CD4-positive, alpha-beta T cell treated with Interleukin-17A for 4 hours (primary cell): ENCODE data around the gene BRWD1.
"Not testable (repeated sequence)": the region's sequence is repeated elsewhere in the genome, so short reads cannot be mapped to it uniquely, and the experiment has no call there.

ENCODE experiments used
- DNase-seq: peaks from one replicate; pipeline ENCODE4 v3.0.0-alpha.2; 2020; ENCODE audit warnings: mixed read lengths

The BRWD1 gene

DNA sequence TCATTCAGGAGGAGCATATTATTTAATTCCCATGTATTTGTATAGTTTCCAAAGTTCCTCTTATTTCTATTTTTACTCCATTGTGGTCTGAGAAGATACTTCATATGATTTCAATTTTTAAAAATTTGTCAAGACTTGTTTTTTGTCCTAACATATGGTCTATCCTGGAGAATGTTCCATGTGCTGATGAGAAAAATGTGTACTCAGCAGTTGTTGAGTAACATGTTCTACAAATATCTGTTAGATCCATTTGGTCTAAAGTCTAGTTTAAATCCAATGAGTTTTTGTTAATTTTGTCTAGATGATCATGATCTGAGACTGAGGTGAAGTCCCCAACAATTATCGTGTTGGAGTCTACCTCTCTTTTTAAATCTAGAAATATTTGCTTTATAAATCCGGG lies 144.6 kb downstream of the BRWD1 start:
- DNase-seq = no peak

DNA sequence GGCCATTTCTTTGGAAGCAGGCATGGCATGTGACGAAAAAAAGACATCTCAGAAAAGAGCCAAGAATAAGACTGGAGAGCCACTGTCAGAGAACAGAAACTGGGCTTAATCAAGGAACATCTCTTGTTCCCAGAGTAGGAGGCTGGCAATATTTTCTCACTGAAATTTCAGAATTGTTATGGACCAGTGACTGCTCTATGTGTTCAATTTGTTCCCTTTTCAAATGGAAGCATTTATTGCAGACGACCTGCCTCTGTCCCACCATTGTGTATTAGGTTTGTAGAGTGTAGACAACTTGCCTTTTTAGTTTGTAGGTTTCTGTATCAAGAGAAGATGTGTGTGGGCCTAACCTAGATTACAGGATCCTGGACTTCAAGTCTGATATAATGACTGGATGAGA lies 148.9 kb downstream of the BRWD1 start:
- no peak for DNase-seq

DNA sequence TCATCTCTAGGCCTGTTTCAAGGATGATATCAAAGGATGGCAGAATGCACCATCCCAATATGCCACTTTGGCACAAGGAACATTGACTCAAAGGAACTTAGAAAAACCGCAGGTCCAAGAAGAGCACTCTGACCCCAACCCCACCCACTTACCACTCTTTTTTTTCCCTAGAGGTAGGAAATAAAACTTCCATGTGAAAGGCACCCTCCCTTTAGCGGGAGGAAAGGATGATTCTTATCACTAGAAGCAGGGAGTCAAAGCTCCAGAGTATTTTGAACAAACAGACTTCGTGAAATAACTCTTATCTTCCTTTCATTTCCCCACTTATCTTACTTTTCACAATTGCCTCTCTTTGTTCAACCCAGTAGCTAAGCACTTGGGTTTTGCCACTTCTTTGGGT lies 152.4 kb downstream of the BRWD1 start:
- DNase-seq = no peak

DNA sequence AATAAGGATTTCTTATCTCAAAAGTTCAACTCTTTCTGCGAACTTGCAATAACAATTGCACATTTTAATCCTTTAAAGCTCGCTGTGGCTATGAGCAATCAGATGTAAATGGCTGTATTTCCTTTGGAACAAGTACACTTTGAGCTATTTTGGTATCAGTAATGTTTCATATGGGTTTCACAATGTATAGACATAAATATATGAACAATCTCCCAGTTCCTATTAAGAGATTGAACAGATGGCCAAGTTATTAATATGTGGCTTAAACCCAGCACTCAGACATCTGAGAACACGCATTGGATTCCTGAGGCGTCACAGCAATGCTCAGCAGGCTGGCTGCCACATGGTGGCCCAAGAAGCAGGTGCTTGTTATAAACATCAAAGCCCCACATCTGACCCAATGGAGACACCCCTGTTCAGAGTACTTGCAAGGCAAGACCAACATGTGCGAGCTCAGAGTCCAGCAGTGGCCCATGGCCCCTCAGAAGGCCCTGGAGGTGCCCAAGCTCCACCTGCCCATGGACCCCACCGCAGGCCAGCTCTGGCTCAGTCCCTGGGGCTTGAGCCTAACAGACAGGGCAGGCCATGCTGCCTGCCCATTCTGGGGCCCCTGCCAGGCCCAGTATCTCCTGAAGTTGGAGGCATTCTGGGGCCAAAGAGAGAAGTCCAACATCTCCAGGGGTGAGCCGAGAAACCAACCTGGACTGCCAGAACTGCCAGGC lies 153.9 kb downstream of the BRWD1 start:
- no peak for DNase-seq

DNA sequence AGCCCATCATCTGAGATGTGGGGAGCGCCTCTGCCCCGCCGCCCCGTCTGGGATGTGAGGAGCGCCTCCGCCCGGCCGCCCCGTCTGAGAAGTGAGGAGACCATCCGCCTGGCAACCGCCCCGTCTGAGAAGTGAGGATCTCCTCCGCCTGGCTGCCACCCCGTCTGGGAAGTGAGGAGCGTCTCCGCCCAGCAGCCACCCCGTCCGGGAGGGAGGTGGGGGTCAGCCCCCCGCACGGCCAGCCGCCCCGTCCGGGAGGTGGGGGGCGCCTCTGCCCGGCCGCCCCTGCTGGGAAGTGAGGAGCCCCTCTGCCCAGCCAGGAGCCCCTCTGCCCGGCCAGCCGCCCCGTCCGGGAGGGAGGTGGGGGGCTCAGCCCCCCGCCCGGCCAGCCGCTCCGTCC lies 156.2 kb downstream of the BRWD1 start:
- DNase-seq = not testable (repeated sequence)

DNA sequence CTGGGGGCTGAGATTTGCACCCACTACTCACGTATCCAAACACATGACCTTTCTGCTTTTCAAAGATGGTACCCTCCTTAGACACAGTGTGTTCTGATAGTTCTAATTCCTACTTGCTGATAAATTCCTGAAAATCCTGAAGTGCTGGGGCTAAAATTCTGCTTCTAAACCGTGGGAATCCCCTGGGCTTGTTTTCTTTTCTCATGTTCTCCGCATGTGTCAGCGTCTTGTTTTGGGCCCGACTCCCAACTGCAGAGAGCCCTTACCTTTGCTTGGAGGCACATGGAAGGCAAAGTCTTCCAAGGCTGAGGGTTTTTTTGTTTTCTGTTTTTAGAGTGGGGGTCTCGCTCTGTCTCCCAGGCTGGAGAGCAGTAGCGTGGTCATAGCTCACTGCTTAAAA lies 157.4 kb downstream of the BRWD1 start:
- no peak for DNase-seq

DNA sequence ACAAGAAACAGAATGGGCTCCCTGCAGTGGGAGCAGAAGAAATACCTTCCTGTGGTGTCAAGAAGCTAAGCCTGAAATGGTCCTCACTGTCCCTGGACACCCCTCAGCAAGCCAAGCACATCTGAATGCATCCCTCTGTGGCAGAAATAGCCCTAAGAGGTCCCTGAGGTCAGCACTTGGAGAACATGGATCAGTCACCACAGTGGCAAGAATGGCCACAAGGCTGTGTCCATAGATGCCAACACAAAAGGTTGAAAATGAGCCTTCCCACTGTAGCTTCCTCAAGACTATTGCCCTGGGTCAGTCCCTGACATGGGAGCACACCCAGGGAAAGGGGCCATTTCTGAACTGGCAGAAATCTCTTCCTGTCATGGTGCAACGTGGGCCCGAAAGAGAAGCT lies 157.9 kb downstream of the BRWD1 start:
- no peak for DNase-seq

DNA sequence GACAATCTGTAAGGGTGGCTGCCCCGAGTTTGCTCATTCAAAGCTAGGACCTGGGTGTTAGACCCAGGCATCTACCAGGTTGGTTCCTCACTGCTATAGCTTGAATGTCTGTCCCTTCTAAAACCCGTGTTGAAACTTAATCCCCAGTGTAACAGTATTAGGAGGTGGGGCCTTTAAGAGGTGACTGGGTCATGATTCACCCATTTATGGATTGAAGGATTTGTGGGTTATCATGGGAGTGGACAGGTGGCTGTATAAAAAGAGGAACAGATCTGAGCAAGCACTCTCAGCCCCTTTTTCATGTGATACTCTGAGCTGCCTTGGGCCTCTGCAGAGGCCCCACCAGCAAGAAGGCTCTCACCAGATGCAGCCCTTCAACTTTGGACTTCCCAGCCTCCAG lies 159.6 kb downstream of the BRWD1 start:
- no peak for DNase-seq

DNA sequence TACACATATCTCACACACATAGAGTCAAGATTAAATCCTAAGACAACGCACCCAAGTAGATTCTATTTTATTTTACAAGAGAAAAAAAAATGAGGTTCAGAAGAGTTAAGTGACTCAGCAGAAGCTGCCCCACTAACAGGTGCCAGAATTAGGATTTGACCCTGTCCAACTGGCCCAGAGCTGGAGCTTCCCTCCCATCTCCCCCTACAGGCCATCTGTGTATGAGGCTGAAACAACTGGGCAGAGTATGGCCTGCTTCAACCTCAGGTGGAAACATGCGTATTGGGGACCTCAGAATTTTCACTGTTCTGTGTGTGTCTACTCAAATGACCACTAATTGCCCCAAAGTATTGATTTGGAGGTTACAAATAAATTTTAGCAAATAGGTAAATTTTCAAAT lies 160.1 kb downstream of the BRWD1 start:
- no peak for DNase-seq

DNA sequence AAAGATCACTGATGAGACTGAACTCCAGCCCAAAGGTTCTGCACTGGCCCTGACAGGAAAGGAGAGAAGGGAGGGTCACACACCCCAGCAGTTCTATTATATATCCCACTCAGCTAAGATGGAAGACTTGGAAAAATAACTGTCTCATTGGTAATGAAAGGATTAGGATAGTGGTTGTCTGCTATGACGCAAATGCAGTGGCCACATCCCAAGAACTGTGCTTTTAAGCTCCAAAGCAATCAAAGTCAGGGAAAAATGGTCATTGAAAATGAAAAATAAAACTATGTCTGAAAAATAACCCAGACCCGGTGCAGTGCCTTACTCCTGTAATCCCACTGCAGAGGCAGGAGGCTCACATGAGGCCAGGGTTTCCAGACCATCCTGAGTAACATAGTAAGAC lies 161.2 kb downstream of the BRWD1 start:
- DNase-seq = no peak

DNA sequence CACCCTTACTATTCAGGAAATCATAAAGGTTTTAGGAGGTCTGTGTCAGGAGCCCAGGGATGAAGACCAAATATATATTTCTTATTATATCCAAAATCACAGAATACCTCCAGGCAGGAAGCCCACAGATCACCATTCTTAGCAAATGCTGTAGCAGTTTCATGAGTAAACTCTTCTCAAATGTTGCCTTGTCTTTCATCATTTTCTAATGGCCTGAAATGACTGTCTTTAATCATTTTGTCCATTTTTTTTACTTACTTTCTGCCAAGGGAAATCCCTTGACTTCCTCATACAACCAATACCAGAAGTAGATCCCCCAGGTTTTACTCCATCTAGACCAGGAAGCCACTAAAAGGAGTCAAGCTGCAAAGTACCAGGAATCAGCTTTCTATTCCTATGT lies 162.6 kb downstream of the BRWD1 start:
- no peak for DNase-seq

DNA sequence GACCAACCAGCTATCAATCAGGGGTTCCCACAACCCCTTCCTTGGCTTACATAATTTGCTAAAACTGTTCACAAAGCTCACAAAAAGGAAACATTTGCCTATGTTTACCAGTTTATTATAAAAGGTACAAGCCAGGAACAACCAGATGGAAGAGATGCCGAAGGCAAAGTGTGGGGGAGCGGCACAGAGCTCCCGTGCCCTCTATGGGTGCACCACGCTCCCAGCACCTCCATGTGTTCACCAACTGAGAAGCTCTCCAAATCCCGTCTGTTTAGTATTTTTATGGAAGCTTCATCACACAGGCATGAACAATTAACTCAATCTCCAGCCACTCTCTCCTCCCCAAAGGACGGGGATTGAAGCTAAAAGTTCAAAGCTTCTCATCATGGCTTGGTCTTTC lies 163.1 kb downstream of the BRWD1 start:
- DNase-seq = no peak

DNA sequence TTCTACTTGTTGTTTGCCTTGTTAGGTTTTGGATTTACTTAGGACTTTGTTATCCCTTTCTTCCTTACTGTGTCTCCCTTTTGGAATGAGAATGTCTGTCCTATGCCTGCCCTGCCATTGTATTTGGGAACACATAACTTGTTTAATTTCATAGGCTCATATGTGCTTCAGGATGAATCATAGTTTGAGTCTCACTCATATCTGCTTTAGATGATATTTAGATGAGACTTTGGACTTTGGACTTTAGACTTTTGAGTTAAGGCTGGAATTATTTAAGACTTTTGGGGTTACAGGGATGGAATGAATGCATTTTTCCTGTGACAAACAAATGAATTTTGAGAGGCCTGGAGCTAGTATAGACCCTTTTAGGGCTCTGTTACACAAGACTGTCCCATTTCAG lies 163.6 kb downstream of the BRWD1 start:
- no peak for DNase-seq

DNA sequence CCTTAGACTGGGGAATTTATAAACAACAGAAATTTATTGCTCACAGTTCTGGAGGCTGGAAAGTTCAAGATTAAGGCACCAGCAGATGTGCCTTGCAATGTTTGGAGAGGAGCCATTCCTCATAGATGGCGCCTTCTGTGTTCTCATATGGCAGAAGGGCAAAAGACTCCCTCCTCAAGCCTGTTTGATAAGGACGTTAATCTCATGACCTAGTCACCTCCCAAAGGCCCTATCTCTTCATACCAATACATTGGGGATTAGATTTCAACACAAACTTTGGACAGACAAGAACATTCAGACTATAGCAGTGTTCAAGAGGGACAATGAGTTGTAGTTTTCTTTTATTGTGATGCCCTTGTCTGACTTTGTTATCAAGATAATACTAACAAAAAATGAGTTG lies 164.5 kb downstream of the BRWD1 start:
- DNase-seq = no peak

DNA sequence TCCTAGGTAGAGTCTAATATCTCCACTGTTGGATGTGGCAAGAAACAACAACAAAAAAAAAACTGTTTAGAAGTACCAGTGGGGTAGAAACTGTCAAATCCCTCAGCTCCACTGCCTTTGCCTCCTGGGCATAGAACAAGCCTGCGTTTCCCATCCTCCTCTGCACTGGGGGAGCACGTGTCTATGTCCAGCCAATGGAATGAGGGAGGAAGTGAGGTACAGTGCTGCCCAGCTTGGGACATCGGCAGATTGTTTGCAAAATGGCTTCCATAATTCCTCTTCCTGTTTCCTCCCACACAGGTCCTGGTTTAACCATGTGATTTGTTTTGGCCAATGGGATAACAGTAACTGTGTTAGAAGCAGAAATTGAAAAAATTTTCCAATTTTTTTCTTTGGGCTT lies 169.2 kb downstream of the BRWD1 start:
- DNase-seq = no peak

DNA sequence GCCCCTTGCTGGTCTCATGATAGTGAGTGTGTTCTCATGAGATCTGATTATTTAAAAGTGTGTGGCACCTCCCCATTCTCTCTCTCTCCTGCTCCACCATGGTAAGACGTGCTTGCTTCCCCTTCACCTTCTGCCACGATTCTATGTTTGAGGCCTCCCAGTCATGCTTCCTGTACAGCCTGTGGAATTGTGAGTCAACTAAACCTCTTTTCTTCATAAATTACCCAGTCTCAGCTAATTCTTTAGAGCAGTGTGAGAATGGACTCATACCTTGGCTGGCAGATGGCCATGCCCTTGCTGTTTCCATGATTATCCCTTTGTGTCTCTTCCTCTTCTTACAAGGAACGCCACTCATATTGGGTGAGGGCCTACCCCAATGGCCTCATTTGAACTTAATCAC lies 170.5 kb downstream of the BRWD1 start:
- DNase-seq = no peak

DNA sequence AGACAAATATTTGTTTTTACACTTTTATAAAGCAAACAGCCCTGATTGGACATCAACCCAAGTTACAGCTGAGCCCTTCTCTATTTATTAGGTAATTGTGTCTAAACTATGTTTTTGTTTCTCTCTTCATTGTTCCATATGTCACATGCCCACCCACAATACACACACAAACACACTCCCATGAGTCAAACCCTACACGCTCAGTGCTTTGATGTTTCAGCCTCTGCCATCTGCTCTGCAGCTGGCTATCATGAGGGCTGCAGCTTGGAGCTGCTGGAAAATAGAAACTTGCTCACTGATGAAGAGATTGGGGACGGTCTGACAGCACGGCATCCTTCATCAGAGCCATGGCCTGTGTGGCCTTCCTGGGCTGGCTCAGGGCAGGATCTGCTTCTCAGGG lies 171.9 kb downstream of the BRWD1 start:
- DNase-seq = no peak

DNA sequence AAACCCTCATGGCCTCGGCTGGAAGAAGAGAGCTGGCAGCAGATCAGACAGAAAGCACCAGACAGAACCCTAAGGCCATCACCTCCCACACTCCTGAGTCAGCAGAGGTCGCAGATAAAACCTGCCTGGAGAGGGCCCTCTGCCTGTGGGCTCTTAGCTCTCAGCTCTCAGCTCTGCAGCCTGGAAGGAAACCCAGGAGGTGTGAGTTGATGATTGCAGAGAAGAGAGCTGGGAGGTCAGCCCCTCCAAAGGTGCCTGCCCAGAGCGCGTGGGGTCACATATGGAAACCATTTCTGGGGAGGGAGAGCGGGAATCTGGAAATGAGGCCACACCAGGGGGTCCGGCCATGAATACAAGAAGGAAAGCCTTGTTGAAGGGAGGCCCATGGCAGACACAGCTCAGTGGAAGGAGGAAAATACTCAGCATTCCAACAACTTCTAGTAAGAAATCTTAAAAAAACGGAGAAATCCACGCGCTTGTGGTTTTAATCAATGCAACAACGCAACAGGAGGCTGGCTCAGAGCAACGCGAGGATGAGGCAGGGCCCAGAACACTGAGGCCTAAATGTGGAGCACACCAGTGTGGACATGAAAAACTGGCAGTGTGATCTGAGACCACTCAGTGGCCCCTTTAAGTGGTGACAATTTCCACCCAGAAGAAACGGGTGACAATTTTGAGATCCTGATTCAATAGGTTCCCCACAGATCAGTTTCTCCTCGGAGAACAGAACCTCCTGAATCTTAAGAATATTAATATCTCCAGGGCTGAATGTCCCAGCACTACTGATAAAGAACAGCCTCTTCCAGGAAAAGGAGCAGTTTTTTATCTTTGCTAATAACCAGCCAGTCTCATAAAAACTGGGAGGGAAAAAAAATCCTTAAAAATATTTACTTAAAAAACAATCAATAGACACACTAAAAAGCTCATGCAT lies 175.9 kb downstream of the BRWD1 start:
- DNase-seq = no peak

DNA sequence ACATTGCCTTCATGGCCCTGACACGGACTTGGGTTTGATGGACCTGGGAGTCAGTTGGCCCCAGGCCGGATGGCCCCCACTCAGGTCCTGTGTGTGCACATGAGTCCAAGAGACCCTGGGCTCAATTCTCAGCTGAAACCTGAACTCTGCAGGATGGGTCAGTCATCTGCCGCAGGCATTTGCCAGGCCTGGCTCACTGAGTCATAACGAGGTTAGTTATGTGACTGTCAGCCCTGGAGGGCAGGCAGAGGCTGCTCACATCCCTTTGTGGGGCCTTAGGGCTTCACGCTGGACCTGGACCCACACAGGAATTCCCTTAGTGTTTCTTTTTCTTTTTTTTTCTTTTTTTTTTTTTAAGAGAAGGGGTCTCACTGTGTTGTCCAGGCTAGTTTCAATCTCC lies 176.7 kb downstream of the BRWD1 start:
- DNase-seq = no peak

DNA sequence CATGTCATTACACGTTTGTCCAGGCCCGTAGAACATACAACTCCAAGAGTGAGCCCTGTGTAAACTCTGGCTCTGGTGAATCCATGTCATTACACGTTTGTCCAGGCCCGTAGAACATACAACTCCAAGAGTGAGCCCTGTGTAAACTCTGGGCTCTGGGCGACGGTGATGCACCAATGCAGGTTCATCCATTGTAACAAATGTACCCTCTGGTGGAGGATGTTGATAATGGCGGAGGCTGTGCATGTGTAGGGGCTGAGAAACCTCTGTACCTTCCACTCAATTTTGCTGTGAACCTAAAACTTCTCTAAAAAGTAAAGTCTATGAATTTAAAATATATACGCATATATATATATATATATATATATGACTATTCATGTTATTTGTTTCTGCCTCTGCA lies 177.3 kb downstream of the BRWD1 start:
- DNase-seq = not testable (repeated sequence)

DNA sequence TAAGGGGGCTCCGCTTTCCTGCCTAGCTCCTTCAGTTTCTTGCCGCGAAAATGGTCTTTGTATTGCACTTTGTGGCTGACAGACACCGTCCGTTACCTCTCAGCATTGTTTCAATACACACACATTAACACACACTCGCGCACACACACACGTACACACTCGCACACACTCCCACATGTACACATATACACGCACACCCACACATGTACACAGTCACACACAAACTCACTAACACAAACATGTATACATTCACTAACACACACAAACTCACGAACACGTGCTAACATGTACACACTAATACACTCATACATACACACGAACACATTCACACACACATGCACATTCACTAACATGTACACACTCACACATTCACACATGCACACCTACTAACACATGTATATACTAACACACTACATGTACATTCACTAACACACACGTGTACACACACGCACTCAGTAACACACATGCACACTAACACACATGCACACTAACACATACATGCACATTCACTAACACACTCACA lies 179.1 kb downstream of the BRWD1 start:
- DNase-seq = no peak
